ENCODE data around the gene PARP1. TPM values are rescaled to one million over a fixed set of nuclear protein-coding genes. Genes with fewer than 3 reads are reported as not detected.
A peak's percentile ranks its signal among the peaks of the same experiment; 100 is the strongest.

Gene PARP1
- total RNA-seq, 2 experiments from 2014 or later = 532 to 594 TPM

- no peak for DNase-seq (ENCODE audit: low spot score)
- Histone ChIP-seq H4K20me1 (ENCODE audit: insufficient read depth, low read length) (no peaks in the 10 kb centered on the region), H3K36me3 (ENCODE audit: insufficient read depth, low read length) (no peaks in the 10 kb centered on the region), H3K9me3 (ENCODE audit: low read length) (no peaks in the 10 kb centered on the region), H3K4me1 (ENCODE audit: insufficient read depth, low read length, poor library complexity, severe bottlenecking) (peaks cover 59% of the 10 kb centered on the region), H3K4me3 (ENCODE audit: low read depth, low read length, poor library complexity, severe bottlenecking) (no peak overlapping the region), H3K27ac (ENCODE audit: low read depth, low read length, poor library complexity, severe bottlenecking) (peak overlapping the region; percentile 93), H3K79me2 (ENCODE audit: insufficient read depth, low read depth, low read length) (no peaks in the 10 kb centered on the region), H2AFZ (ENCODE audit: low read length) (peak overlapping the region; percentile 71; the same call in 1 of the 2 replicates), H3K4me2 (ENCODE audit: low read length) (peak overlapping the region; percentile 61), H3K9me2 (ENCODE audit: insufficient read depth, low read length) (no peaks in the 10 kb centered on the region)
- ChIA-PET POLR2A (interaction anchor here (0.7 to 2.0 kb wide), 9 partner anchors 9 to 97 kb away, joined by 3 to 20 read pairs (median 4); partner anchors contain the start of gene PARP1), CTCF (ENCODE audit: unreplicated experiment) (interaction anchor here (0.5 to 2.3 kb wide), 4 partner anchors 9 to 38 kb away, joined by 3 to 11 read pairs (median 4); partner anchors contain the start of gene PARP1)
- TF ChIP-seq CTCF (conservative IDR thresholded peaks at IDR 0.05; ENCODE audit: low read length) (no peak), EZH2phosphoT487 (IDR thresholded peaks at IDR 0.05; ENCODE audit: borderline replicate concordance, low read depth, low read length) (no peak)
- BruUV-seq (replicated peaks) = no TSS peak
- intact Hi-C loops (cut with micrococcal nuclease; ENCODE audit: unreplicated experiment) = no loop called here
Measured at GRCh38 chr1:226446094-226446493, 38.2 kb upstream of the PARP1 start.

GRCh38 chr1:226444901-226445300, 37.0 kb upstream of the PARP1 start:
- Histone ChIP-seq H3K9me3 (ENCODE audit: low read length) (no peaks in the 10 kb centered on the region; the same call in 1 of the 2 replicates), H3K27ac (ENCODE audit: low read depth, low read length, poor library complexity, severe bottlenecking) (peak overlapping the region; percentile 93), H3K36me3 (ENCODE audit: insufficient read depth, low read length) (no peaks in the 10 kb centered on the region; the same call in 1 of the 2 replicates), H3K79me2 (ENCODE audit: insufficient read depth, low read depth, low read length) (no peaks in the 10 kb centered on the region), H3K4me1 (ENCODE audit: insufficient read depth, low read length, poor library complexity, severe bottlenecking) (peaks cover 58% of the 10 kb centered on the region), H2AFZ (ENCODE audit: low read length) (peak overlapping the region; percentile 71), H3K4me2 (ENCODE audit: low read length) (peak overlapping the region; percentile 61), H3K4me3 (ENCODE audit: low read depth, low read length, poor library complexity, severe bottlenecking) (peak overlapping the region; percentile 42), H3K9me2 (ENCODE audit: insufficient read depth, low read length) (no peaks in the 10 kb centered on the region), H4K20me1 (ENCODE audit: insufficient read depth, low read length) (no peaks in the 10 kb centered on the region)
- TF ChIP-seq CTCF (conservative IDR thresholded peaks at IDR 0.05; ENCODE audit: low read length) = peak; percentile 81
- no peak for TF ChIP-seq EZH2phosphoT487 (IDR thresholded peaks at IDR 0.05; ENCODE audit: borderline replicate concordance, low read depth, low read length)
- peak; percentile 97 for DNase-seq (ENCODE audit: low spot score)
- BruUV-seq (replicated peaks) = no TSS peak
- ChIA-PET POLR2A (interaction anchor here (0.6 to 2.2 kb wide), 14 partner anchors 9 to 319 kb away, joined by 3 to 17 read pairs (median 6); partner anchors contain the start of gene PARP1), CTCF (ENCODE audit: unreplicated experiment) (interaction anchor here (0.6 to 2.3 kb wide), 15 partner anchors 8 to 371 kb away, joined by 3 to 16 read pairs (median 3); partner anchors contain the start of gene PARP1)
- intact Hi-C loops (cut with micrococcal nuclease; ENCODE audit: unreplicated experiment) = loop anchor here (1.0 kb wide), 4 partner anchors 8 to 102 kb away; partner anchors contain the start of gene PARP1

GRCh38 chr1:226443439-226443838, 35.5 kb upstream of the PARP1 start:
- no peaks in the 10 kb centered on the region; the same call in 1 of the 2 replicates for H3K36me3 ChIP-seq (ENCODE audit: insufficient read depth, low read length)
- H3K4me1 ChIP-seq (ENCODE audit: insufficient read depth, low read length, poor library complexity, severe bottlenecking) = peaks cover 64% of the 10 kb centered on the region
- peak overlapping the region; percentile 61; the same call in 1 of the 2 replicates for H3K4me2 ChIP-seq (ENCODE audit: low read length)
- POLR2A ChIA-PET = interaction anchor here (0.6 to 2.2 kb wide), 5 partner anchors 18 to 274 kb away, joined by 3 to 17 read pairs (median 8); partner anchors contain the start of gene PARP1
- CTCF ChIA-PET (ENCODE audit: unreplicated experiment) = interaction anchor here (1.4 kb wide), 1 partner anchor 18 kb away, joined by 3 read pairs; no protein-coding TSS in a partner anchor
- no peak overlapping the region for H3K4me3 ChIP-seq (ENCODE audit: low read depth, low read length, poor library complexity, severe bottlenecking)
- no peaks in the 10 kb centered on the region for H3K79me2 ChIP-seq (ENCODE audit: insufficient read depth, low read depth, low read length)
- DNase-seq (ENCODE audit: low spot score) = no peak
- no peaks in the 10 kb centered on the region for H3K9me2 ChIP-seq (ENCODE audit: insufficient read depth, low read length)
- BruUV-seq (replicated peaks) = no TSS peak
- H4K20me1 ChIP-seq (ENCODE audit: insufficient read depth, low read length) = no peaks in the 10 kb centered on the region
- H3K9me3 ChIP-seq (ENCODE audit: low read length) = peaks cover 11% of the 10 kb centered on the region; the same call in 1 of the 2 replicates
- intact Hi-C loops (cut with micrococcal nuclease; ENCODE audit: unreplicated experiment) = no loop called here
- H2AFZ ChIP-seq (ENCODE audit: low read length) = peak overlapping the region; percentile 71; the same call in 1 of the 2 replicates
- peak overlapping the region; percentile 93 for H3K27ac ChIP-seq (ENCODE audit: low read depth, low read length, poor library complexity, severe bottlenecking)
- TF ChIP-seq CTCF (conservative IDR thresholded peaks at IDR 0.05; ENCODE audit: low read length) = no peak
- TF ChIP-seq EZH2phosphoT487 (IDR thresholded peaks at IDR 0.05; ENCODE audit: borderline replicate concordance, low read depth, low read length) = no peak
